PC-3 (cell line): ENCODE measurements around the gene ABCC10. TPM values are rescaled to one million over a fixed set of nuclear protein-coding genes. Genes with fewer than 3 reads are reported as not detected.
"Not testable (repeated sequence)": the region's sequence is repeated elsewhere in the genome, so short reads cannot be mapped to it uniquely, and the experiment has no call there.

Experiments
- ATAC-seq: fragments of 200-7000 bp; cut with Tn5 transposase; 2 replicates; pipeline ENCODE4 v1.9.1; 2020; ENCODE audit warnings: mild to moderate bottlenecking, moderate library complexity
- BruUV-seq: library from RNA; stranded (reverse); fragments of 400-500 nt; replicated peaks from 2 replicates; lab custom pipeline; 2021; lab: Mats Ljungman, UMichigan
- CTCF ChIA-PET: fragments of 300-600 bp; sonication (Branson Sonifier 250); formaldehyde crosslinking; loops from one replicate; lab custom pipeline; 2022; ENCODE audit warnings: antibody characterized with exemption; lab: Charles Lee
- POLR2A ChIA-PET: fragments of 300-600 bp; sonication (Branson Sonifier 250); formaldehyde crosslinking; loops from one replicate; lab custom pipeline; 2022; ENCODE audit warnings: antibody characterized with exemption; ENCODE audit not compliant: unreplicated experiment; lab: Charles Lee
- DNase-seq: peaks from one replicate; pipeline ENCODE4 v3.0.0-alpha.2; 2015
- H2AFZ ChIP-seq: fragments of 300-600 bp; sonication (generic); 2 replicates; pipeline ENCODE4 v1.6.0; 2016; ENCODE audit warnings: antibody characterized with exemption, low read length
- H3F3A ChIP-seq: fragments of 300-600 bp; sonication (generic); one replicate; pipeline ENCODE4 v1.6.0; 2017; ENCODE audit warnings: antibody characterized with exemption, low read length, control low read depth, mild to moderate bottlenecking; ENCODE audit not compliant: unreplicated experiment
- H3K27ac ChIP-seq: fragments of 300-600 bp; sonication (generic); 2 replicates; pipeline ENCODE4 v1.5.1; 2016; ENCODE audit warnings: mild to moderate bottlenecking, low read length
- H3K27me3 ChIP-seq: fragments of 300-600 bp; sonication (generic); 2 replicates; pipeline ENCODE4 v1.6.1; 2016; ENCODE audit warnings: low read length, mixed read lengths
- H3K36me3 ChIP-seq: fragments of 300-600 bp; sonication (generic); 2 replicates; pipeline ENCODE4 v1.6.1; 2016; ENCODE audit warnings: low read depth, mixed run types, low read length, mixed read lengths
- H3K4me1 ChIP-seq: fragments of 300-600 bp; sonication (generic); 2 replicates; pipeline ENCODE4 v1.5.1; 2016; ENCODE audit warnings: low read length; ENCODE audit not compliant: insufficient read depth
- H3K4me2 ChIP-seq: fragments of 300-600 bp; sonication (generic); 2 replicates; pipeline ENCODE4 v1.6.0; 2016; ENCODE audit warnings: low read length
- H3K4me3 ChIP-seq: fragments of 300-600 bp; sonication (generic); 2 replicates; pipeline ENCODE4 v1.5.1; 2016; ENCODE audit warnings: mild to moderate bottlenecking, low read length, mixed read lengths
- H3K79me2 ChIP-seq: fragments of 300-600 bp; sonication (generic); 2 replicates; pipeline ENCODE4 v1.6.1; 2017; ENCODE audit warnings: low read length, mixed read lengths
- H3K9ac ChIP-seq: fragments of 300-600 bp; sonication (generic); 2 replicates; pipeline ENCODE4 v1.6.0; 2016; ENCODE audit warnings: mild to moderate bottlenecking, low read length
- H3K9me2 ChIP-seq: fragments of 300-600 bp; sonication (generic); replicated peaks from 2 replicates; pipeline ENCODE4 v1.6.1; 2016; ENCODE audit warnings: mixed run types, low read length, mixed read lengths
- H3K9me3 ChIP-seq: fragments of 300-600 bp; sonication (generic); 2 replicates; pipeline ENCODE4 v1.6.1; 2016; ENCODE audit warnings: low read length, mixed read lengths
- H4K20me1 ChIP-seq: fragments of 300-600 bp; sonication (generic); 2 replicates; pipeline ENCODE4 v1.6.1; 2016; ENCODE audit warnings: low read length, mixed read lengths
- EZH2 ChIP-seq: fragments of 300-600 bp; sonication (generic); IDR thresholded peaks from one replicate; pipeline ENCODE4 v1.6.1; 2017; ENCODE audit warnings: antibody characterized with exemption, mild to moderate bottlenecking, low read length; ENCODE audit not compliant: unreplicated experiment
- EZH2phosphoT487 ChIP-seq: fragments of 300-600 bp; sonication (generic); IDR thresholded peaks from 2 replicates; pipeline ENCODE4 v1.6.1; 2018; ENCODE audit warnings: mild to moderate bottlenecking, antibody characterized with exemption, low read length, borderline replicate concordance
- intact Hi-C: fragments of 100-400 bp; cut with micrococcal nuclease; formaldehyde crosslinking; loops from 2 replicates; pipeline ENCODE4 v1.9.0; 2023
- total RNA-seq: library from RNA; depleted of rRNA; stranded (reverse); fragments of >200 nt; gene quantifications from 2 replicates; pipeline ENCODE4 v1.2.3, GENCODE V29; 2014
- TF ChIP-seq, protein P1 (sequence below): fragments of 300-600 bp; sonication (generic); conservative IDR thresholded peaks from 2 replicates; pipeline ENCODE4 v1.5.1; 2017; ENCODE audit warnings: antibody characterized with exemption, low read depth, mild to moderate bottlenecking, low read length

Gene ABCC10
- total RNA-seq, 1 experiment from 2014 or later: 23.1 TPM

- CTCF ChIA-PET: no interaction called here
- ATAC-seq: peak; percentile 33; the same call in 1 of the 2 replicates
- intact Hi-C loops: no loop called here
- no peak for DNase-seq
- H3K4me2 ChIP-seq: no peak overlapping the region
- H3K9me3 ChIP-seq: no peaks in the 10 kb centered on the region
- TF ChIP-seq EZH2phosphoT487: no peak
- TF ChIP-seq, protein P1, sequence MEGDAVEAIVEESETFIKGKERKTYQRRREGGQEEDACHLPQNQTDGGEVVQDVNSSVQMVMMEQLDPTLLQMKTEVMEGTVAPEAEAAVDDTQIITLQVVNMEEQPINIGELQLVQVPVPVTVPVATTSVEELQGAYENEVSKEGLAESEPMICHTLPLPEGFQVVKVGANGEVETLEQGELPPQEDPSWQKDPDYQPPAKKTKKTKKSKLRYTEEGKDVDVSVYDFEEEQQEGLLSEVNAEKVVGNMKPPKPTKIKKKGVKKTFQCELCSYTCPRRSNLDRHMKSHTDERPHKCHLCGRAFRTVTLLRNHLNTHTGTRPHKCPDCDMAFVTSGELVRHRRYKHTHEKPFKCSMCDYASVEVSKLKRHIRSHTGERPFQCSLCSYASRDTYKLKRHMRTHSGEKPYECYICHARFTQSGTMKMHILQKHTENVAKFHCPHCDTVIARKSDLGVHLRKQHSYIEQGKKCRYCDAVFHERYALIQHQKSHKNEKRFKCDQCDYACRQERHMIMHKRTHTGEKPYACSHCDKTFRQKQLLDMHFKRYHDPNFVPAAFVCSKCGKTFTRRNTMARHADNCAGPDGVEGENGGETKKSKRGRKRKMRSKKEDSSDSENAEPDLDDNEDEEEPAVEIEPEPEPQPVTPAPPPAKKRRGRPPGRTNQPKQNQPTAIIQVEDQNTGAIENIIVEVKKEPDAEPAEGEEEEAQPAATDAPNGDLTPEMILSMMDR: peak; percentile 53
- H3K9ac ChIP-seq: no peak overlapping the region
- no peak overlapping the region for H3K27ac ChIP-seq
- peaks cover 34% of the 10 kb centered on the region for H3K79me2 ChIP-seq
- no peak overlapping the region for H2AFZ ChIP-seq
- H3K36me3 ChIP-seq: peaks cover 7% of the 10 kb centered on the region
- no TSS peak for BruUV-seq
- H3K4me1 ChIP-seq: peaks cover 4% of the 10 kb centered on the region; the same call in 1 of the 2 replicates
- H3K27me3 ChIP-seq: no peaks in the 10 kb centered on the region
- no peaks in the 10 kb centered on the region for H3F3A ChIP-seq
- no peaks in the 10 kb centered on the region for H3K9me2 ChIP-seq
- H3K4me3 ChIP-seq: no peak overlapping the region
- H4K20me1 ChIP-seq: 0 out of 2 replicates have a peak, but pooled peaks cover 7% of the 10 kb centered on the region
- POLR2A ChIA-PET: no interaction called here
Observed at GRCh38 chr6:43496370-43497128, 69.2 kb downstream of the ABCC10 start.

DNA sequence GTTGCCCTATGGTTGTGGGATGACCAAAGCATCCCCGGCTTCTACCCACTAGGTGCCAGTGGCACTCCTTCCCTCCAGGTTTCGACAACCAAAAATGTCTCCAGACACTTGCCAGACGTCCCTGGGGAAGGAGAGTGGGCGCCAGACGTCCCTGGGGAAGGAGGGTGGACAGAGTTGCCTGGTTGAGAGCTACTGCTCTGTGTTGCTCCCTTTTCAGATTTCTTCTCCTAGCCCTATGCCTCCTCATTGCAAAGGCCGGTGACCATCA is 69.7 kb downstream of the ABCC10 start:
- H3K9ac ChIP-seq: no peak overlapping the region
- TF ChIP-seq, protein P1: no peak
- no peak for TF ChIP-seq EZH2
- TF ChIP-seq EZH2phosphoT487: no peak
- H3K9me2 ChIP-seq: no peaks in the 10 kb centered on the region
- peaks cover 7% of the 10 kb centered on the region for H3K36me3 ChIP-seq
- CTCF ChIA-PET: no interaction called here
- ATAC-seq (no peak), DNase-seq (no peak)
- H3K4me3 ChIP-seq: no peak overlapping the region
- no peaks in the 10 kb centered on the region for H3K27me3 ChIP-seq
- no peak overlapping the region for H2AFZ ChIP-seq
- peaks cover 29% of the 10 kb centered on the region for H3K79me2 ChIP-seq
- H4K20me1 ChIP-seq: 0 out of 2 replicates have a peak, but pooled peaks cover 7% of the 10 kb centered on the region
- POLR2A ChIA-PET: no interaction called here
- peaks cover 4% of the 10 kb centered on the region; the same call in 1 of the 2 replicates for H3K4me1 ChIP-seq
- no TSS peak for BruUV-seq
- intact Hi-C loops: no loop called here
- H3K9me3 ChIP-seq: no peaks in the 10 kb centered on the region
- H3K27ac ChIP-seq: no peak overlapping the region
- no peaks in the 10 kb centered on the region for H3F3A ChIP-seq
- H3K4me2 ChIP-seq: no peak overlapping the region

GRCh38 chr6:43497689-43498088 is 70.3 kb downstream of the ABCC10 start:
- no TSS peak for BruUV-seq
- POLR2A ChIA-PET: no interaction called here
- no peak overlapping the region for H3K27ac ChIP-seq
- TF ChIP-seq, protein P1: no peak
- TF ChIP-seq EZH2phosphoT487 (no peak), EZH2 (no peak)
- peaks cover 11% of the 10 kb centered on the region for H3K36me3 ChIP-seq
- no peaks in the 10 kb centered on the region for H3K27me3 ChIP-seq
- no peak overlapping the region for H3K4me2 ChIP-seq
- intact Hi-C loops: no loop called here
- no peaks in the 10 kb centered on the region for H3F3A ChIP-seq
- ATAC-seq (no peak), DNase-seq (no peak)
- H2AFZ ChIP-seq: no peak overlapping the region
- 0 out of 2 replicates have a peak, but pooled peaks cover 7% of the 10 kb centered on the region for H4K20me1 ChIP-seq
- CTCF ChIA-PET: no interaction called here
- H3K9ac ChIP-seq: no peak overlapping the region
- H3K9me2 ChIP-seq: no peaks in the 10 kb centered on the region
- peaks cover 23% of the 10 kb centered on the region for H3K79me2 ChIP-seq
- H3K9me3 ChIP-seq: no peaks in the 10 kb centered on the region
- H3K4me3 ChIP-seq: no peak overlapping the region
- peaks cover 4% of the 10 kb centered on the region; the same call in 1 of the 2 replicates for H3K4me1 ChIP-seq

- H3K79me2 ChIP-seq: peaks cover 19% of the 10 kb centered on the region
- H3K4me2 ChIP-seq, H3K27ac ChIP-seq, intact Hi-C loops, H3K9me3 ChIP-seq, H3F3A ChIP-seq, H3K27me3 ChIP-seq, H3K9me2 ChIP-seq, H2AFZ ChIP-seq, H3K9ac ChIP-seq, POLR2A ChIA-PET, BruUV-seq, DNase-seq, H3K4me3 ChIP-seq, H4K20me1 ChIP-seq, H3K4me1 ChIP-seq, CTCF ChIA-PET, ATAC-seq: not testable (repeated sequence)
- H3K36me3 ChIP-seq: peaks cover 14% of the 10 kb centered on the region
Observed at GRCh38 chr6:43498291-43498690, 71.0 kb downstream of the ABCC10 start.
